Naive thymus-derived CD4-positive, alpha-beta T cell (primary cell): Measurements from ENCODE around the gene POPDC2. TPM values are rescaled to one million over a fixed set of nuclear protein-coding genes. Genes with fewer than 3 reads are reported as not detected.
A peak's percentile ranks its signal among the peaks of the same experiment; 100 is the strongest.

ENCODE experiments used
- ATAC-seq: fragments of 150-1000 bp; cut with Tn5 transposase; 2 replicates; pipeline ENCODE4 v1.10.0; 2021; ENCODE audit warnings: mild to moderate bottlenecking, moderate library complexity
- CTCF ChIA-PET: fragments of 350-600 bp; sonication (Branson Sonifier 250); formaldehyde crosslinking; loops from one replicate; lab custom pipeline; 2021; ENCODE audit warnings: antibody characterized with exemption; lab: Charles Lee
- POLR2A ChIA-PET: fragments of 350-600 bp; sonication (Branson Sonifier 250); formaldehyde crosslinking; loops from one replicate; lab custom pipeline; 2021; ENCODE audit warnings: antibody characterized with exemption, inconsistent platforms; lab: Charles Lee
- DNase-seq, 9 donors: peaks; one replicate each; pipeline versions ENCODE4 v3.0.0 to v3.0.0-alpha.2; 2020 to 2022; ENCODE audit warnings: mixed read lengths in 1 of 9
- H3K27ac ChIP-seq: one replicate; pipeline ENCODE4 v1.7.0; 2013; ENCODE audit warnings: mild to moderate bottlenecking, low read depth, low read length, moderate library complexity
- H3K27me3 ChIP-seq, 2 donors: one replicate each; pipeline ENCODE4 v1.7.0; 2013; ENCODE audit warnings: low read length in 2 of 2, mild to moderate bottlenecking in 2 of 2, moderate library complexity in 2 of 2; ENCODE audit not compliant: control insufficient read depth in 2 of 2, insufficient read depth in 2 of 2
- H3K36me3 ChIP-seq, 3 experiments: 1 replicate in 2 of 3; 2 replicates in 1 of 3; pipeline ENCODE4 v1.7.0; 2013; ENCODE audit warnings: low read length in 3 of 3, mild to moderate bottlenecking in 3 of 3, moderate library complexity in 1 of 3; ENCODE audit not compliant: insufficient read depth in 3 of 3, control insufficient read depth in 2 of 3
- H3K4me1 ChIP-seq, 2 donors: one replicate each; pipeline ENCODE4 v1.7.0; 2013; ENCODE audit warnings: low read length in 2 of 2, mild to moderate bottlenecking in 2 of 2, moderate library complexity in 1 of 2; ENCODE audit not compliant: control insufficient read depth in 2 of 2, insufficient read depth in 2 of 2
- H3K4me3 ChIP-seq: 2 replicates; pipeline ENCODE4 v1.7.0; 2013; ENCODE audit warnings: mild to moderate bottlenecking, low read length
- H3K9me3 ChIP-seq, 3 experiments: 1 replicate in 2 of 3; 2 replicates in 1 of 3; pipeline ENCODE4 v1.7.0; 2013; ENCODE audit warnings: low read length in 3 of 3; ENCODE audit not compliant: control insufficient read depth in 2 of 3
- H3K27ac Mint-ChIP-seq, 9 donors: one replicate each; pipeline ENCODE4 v1.8.0; 2020 to 2022; ENCODE audit warnings: mixed read lengths in 9 of 9, mild to moderate bottlenecking in 8 of 9, moderate library complexity in 5 of 9, inconsistent platforms in 2 of 9
- H3K27me3 Mint-ChIP-seq, 5 donors: one replicate each; pipeline ENCODE4 v1.8.0; 2021 to 2022; ENCODE audit warnings: mixed read lengths in 5 of 5, mild to moderate bottlenecking in 1 of 5
- H3K36me3 Mint-ChIP-seq, 5 donors: one replicate each; pipeline ENCODE4 v1.8.0; 2020 to 2022; ENCODE audit warnings: mixed read lengths in 5 of 5, mild to moderate bottlenecking in 3 of 5, inconsistent platforms in 1 of 5
- H3K4me1 Mint-ChIP-seq, 7 donors: one replicate each; pipeline ENCODE4 v1.8.0; 2020 to 2022; ENCODE audit warnings: mixed read lengths in 7 of 7, mild to moderate bottlenecking in 3 of 7, inconsistent platforms in 1 of 7
- H3K4me3 Mint-ChIP-seq, 10 donors: one replicate each; pipeline ENCODE4 v1.8.0; 2020 to 2022; ENCODE audit warnings: mild to moderate bottlenecking in 10 of 10, mixed read lengths in 10 of 10, moderate library complexity in 6 of 10, inconsistent platforms in 2 of 10
- H3K9me3 Mint-ChIP-seq, 11 donors: one replicate each; pipeline ENCODE4 v1.8.0; 2020 to 2022; ENCODE audit warnings: mixed read lengths in 11 of 11, mild to moderate bottlenecking in 4 of 11, inconsistent platforms in 1 of 11, moderate library complexity in 1 of 11
- intact Hi-C, 2 donors: fragments of 100-400 bp; cut with micrococcal nuclease; formaldehyde crosslinking; loops; one replicate each; pipeline ENCODE4 v1.15.1; 2023
- polyA plus RNA-seq, 2 donors: library from polyadenylated mRNA; unstranded; fragments of 300-500 nt; fragmentation: Illumina TruSeq; gene quantifications; one replicate each; pipeline ENCODE4 v1.2.3, GENCODE V29; 2021
- total RNA-seq, 6 experiments: library from RNA in 5 of 6; stranded (reverse) in 5 of 6; gene quantifications; 1 replicate in 5 of 6; 2 replicates in 1 of 6; pipeline ENCODE4 v1.2.3 and lab custom pipeline; 2021 to 2026

The POPDC2 gene
- total and polyA plus RNA-seq, 7 experiments from 2014 or later, result 2.0 to 6.0 (median 4.3) TPM

GRCh38 chr3:119645813-119646212, 14.6 kb downstream of the POPDC2 start:
- DNase-seq (no peak), ATAC-seq (no peak)
- Histone ChIP-seq H3K36me3 (peaks cover 0 to 24% (median 0%) of the 10 kb centered on the region in 3 experiments), H3K9me3 (no peaks in the 10 kb centered on the region), H3K27me3 (no peaks in the 10 kb centered on the region), H3K4me3 (no peak overlapping the region), H3K4me1 (no peaks in the 10 kb centered on the region), H3K27ac (no peak overlapping the region)
- H3K27me3 Mint-ChIP-seq, result no peaks in the 10 kb centered on the region
- H3K4me3 Mint-ChIP-seq, result no peak overlapping the region
- peaks cover 0 to 10% (median 0%) of the 10 kb centered on the region in 7 donors for H3K4me1 Mint-ChIP-seq
- ChIA-PET CTCF (no interaction called here), POLR2A (no interaction called here)
- H3K27ac Mint-ChIP-seq, result no peak overlapping the region
- no peaks in the 10 kb centered on the region for H3K9me3 Mint-ChIP-seq
- H3K36me3 Mint-ChIP-seq, result peaks cover 12 to 64% (median 47%) of the 10 kb centered on the region in 5 donors
- intact Hi-C loops, result no loop called here

- intact Hi-C loops, result no loop called here
- ATAC-seq (no peak), DNase-seq (no peak)
- H3K4me3 Mint-ChIP-seq, result no peak overlapping the region
- Histone ChIP-seq H3K4me3 (no peak overlapping the region), H3K36me3 (peaks cover 0 to 24% (median 0%) of the 10 kb centered on the region in 3 experiments), H3K4me1 (no peaks in the 10 kb centered on the region), H3K27me3 (no peaks in the 10 kb centered on the region), H3K9me3 (no peaks in the 10 kb centered on the region), H3K27ac (no peak overlapping the region)
- H3K4me1 Mint-ChIP-seq, result peaks cover 0 to 17% (median 0%) of the 10 kb centered on the region in 7 donors
- H3K36me3 Mint-ChIP-seq, result peaks cover 15 to 68% (median 41%) of the 10 kb centered on the region in 5 donors
- no peak overlapping the region for H3K27ac Mint-ChIP-seq
- H3K9me3 Mint-ChIP-seq, result peaks cover 0 to 5% (median 0%) of the 10 kb centered on the region in 11 donors
- POLR2A ChIA-PET, result no interaction called here
- no peaks in the 10 kb centered on the region for H3K27me3 Mint-ChIP-seq
- CTCF ChIA-PET, result no interaction called here
Observed at GRCh38 chr3:119644481-119644880, 15.9 kb downstream of the POPDC2 start.

- CTCF ChIA-PET, result no interaction called here
- intact Hi-C loops, result no loop called here
- Mint-ChIP-seq H3K4me1 (peaks cover 0 to 26% (median 0%) of the 10 kb centered on the region in 7 donors), H3K27me3 (no peaks in the 10 kb centered on the region), H3K27ac (no peak overlapping the region), H3K4me3 (no peak overlapping the region), H3K9me3 (peaks cover 0 to 5% (median 0%) of the 10 kb centered on the region in 11 donors), H3K36me3 (peaks cover 14 to 67% (median 38%) of the 10 kb centered on the region in 5 donors)
- Histone ChIP-seq H3K27me3 (no peaks in the 10 kb centered on the region), H3K36me3 (peaks cover 0 to 23% (median 0%) of the 10 kb centered on the region in 3 experiments), H3K27ac (no peak overlapping the region), H3K4me3 (no peak overlapping the region), H3K9me3 (no peaks in the 10 kb centered on the region), H3K4me1 (no peaks in the 10 kb centered on the region)
- POLR2A ChIA-PET, result no interaction called here
- ATAC-seq (no peak), DNase-seq (no peak)
Observed at GRCh38 chr3:119643528-119643927, 16.9 kb downstream of the POPDC2 start.

- ChIA-PET CTCF (no interaction called here), POLR2A (interaction anchor here (1.0 kb wide), 1 partner anchor 452 kb away, joined by 6 read pairs; no protein-coding TSS in a partner anchor)
- Histone ChIP-seq H3K27ac (no peak overlapping the region), H3K36me3 (peaks cover 0 to 17% (median 0%) of the 10 kb centered on the region in 3 experiments), H3K9me3 (no peaks in the 10 kb centered on the region), H3K27me3 (no peaks in the 10 kb centered on the region), H3K4me1 (no peaks in the 10 kb centered on the region), H3K4me3 (no peak overlapping the region)
- no peak for DNase-seq
- Mint-ChIP-seq H3K9me3 (peaks cover 0 to 5% (median 0%) of the 10 kb centered on the region in 11 donors), H3K4me3 (no peak overlapping the region), H3K36me3 (peaks cover 9 to 62% (median 37%) of the 10 kb centered on the region in 5 donors), H3K27ac (no peak overlapping the region), H3K4me1 (peaks cover 0 to 33% (median 0%) of the 10 kb centered on the region in 7 donors), H3K27me3 (no peaks in the 10 kb centered on the region)
- ATAC-seq, result no peak
- intact Hi-C loops, result no loop called here
Observed at GRCh38 chr3:119642746-119643473, 17.5 kb downstream of the POPDC2 start.

- H3K4me3 ChIP-seq, result no peak overlapping the region
- H3K27ac ChIP-seq, result no peak overlapping the region
- Mint-ChIP-seq H3K27me3 (no peaks in the 10 kb centered on the region), H3K36me3 (peaks cover 6 to 55% (median 23%) of the 10 kb centered on the region in 5 donors), H3K9me3 (peaks cover 0 to 5% (median 0%) of the 10 kb centered on the region in 11 donors), H3K4me1 (peaks cover 0 to 43% (median 0%) of the 10 kb centered on the region in 7 donors), H3K27ac (no peak overlapping the region), H3K4me3 (no peak overlapping the region)
- no peaks in the 10 kb centered on the region for H3K27me3 ChIP-seq
- ATAC-seq, result no peak
- POLR2A ChIA-PET, result no interaction called here
- intact Hi-C loops, result no loop called here
- no peaks in the 10 kb centered on the region for H3K4me1 ChIP-seq
- CTCF ChIA-PET, result interaction anchor here (0.6 kb wide), 1 partner anchor 20 kb away, joined by 3 read pairs; no protein-coding TSS in a partner anchor
- peaks cover 0 to 6% (median 0%) of the 10 kb centered on the region in 3 experiments for H3K36me3 ChIP-seq
- no peaks in the 10 kb centered on the region for H3K9me3 ChIP-seq
- DNase-seq, result no peak
Observed at GRCh38 chr3:119641416-119641815, 19.0 kb downstream of the POPDC2 start.

GRCh38 chr3:119639494-119640350, 20.7 kb downstream of the POPDC2 start:
- POLR2A ChIA-PET, result no interaction called here

More at GRCh38 chr3:119639494-119640350, 20.7 kb downstream of the POPDC2 start:
- H3K36me3 Mint-ChIP-seq, result peaks cover 0 to 55% (median 16%) of the 10 kb centered on the region in 5 donors
- no peaks in the 10 kb centered on the region for H3K4me1 ChIP-seq
- H3K27me3 Mint-ChIP-seq, result no peaks in the 10 kb centered on the region
- H3K4me3 ChIP-seq, result no peak overlapping the region
- H3K27ac Mint-ChIP-seq, result peak overlapping the region in 1 of 9 donors; percentile 88
- ATAC-seq (no peak), DNase-seq (no peak)
- H3K4me3 Mint-ChIP-seq, result no peak overlapping the region
- intact Hi-C loops, result loop anchor here in 1 of 2 donors (1.0 to 2.0 kb wide), 7 partner anchors 38 to 455 kb away; partner anchors contain the start of genes CFAP91, COX17, GSK3B and TIMMDC1
- H3K36me3 ChIP-seq, result peaks cover 0 to 6% (median 0%) of the 10 kb centered on the region in 3 experiments
- peaks cover 0 to 5% (median 0%) of the 10 kb centered on the region in 11 donors for H3K9me3 Mint-ChIP-seq
- no peaks in the 10 kb centered on the region for H3K27me3 ChIP-seq
- H3K27ac ChIP-seq, result no peak overlapping the region
- H3K4me1 Mint-ChIP-seq, result peaks cover 0 to 48% (median 0%) of the 10 kb centered on the region in 7 donors
- H3K9me3 ChIP-seq, result no peaks in the 10 kb centered on the region
- CTCF ChIA-PET, result no interaction called here
